ENCODE data around the gene DGCR2.

- no peak for TF ChIP-seq CTCF (IDR thresholded peaks at IDR 0.05)
- TF ChIP-seq POLR2A (IDR thresholded peaks at IDR 0.05): no peak
These were observed 82.8 kb downstream of the DGCR2 start for GRCh38 chr22:19039448-19039780.

Measured in esophagus squamous epithelium (tissue), 4 donors.